GM12878 (cell line): ENCODE data around the gene CCDC12. TPM values are rescaled to one million over a fixed set of nuclear protein-coding genes. Genes with fewer than 3 reads are reported as not detected.

Experiments
- ATAC-seq: fragments of 200-7000 bp; cut with Tn5 transposase; 3 replicates; pipeline ENCODE4 v1.9.1; 2020; ENCODE audit warnings: mild to moderate bottlenecking, moderate library complexity
- BruUV-seq: library from RNA; stranded (reverse); fragments of 400-500 nt; replicated peaks from 2 replicates; lab custom pipeline; 2021; lab: Mats Ljungman, UMichigan
- CTCF ChIA-PET: fragments of 300-600 bp; sonication (Branson Sonifier 250); formaldehyde crosslinking; extraction: SDS; loops from one replicate; lab custom pipeline; 2021; ENCODE audit warnings: inconsistent platforms; lab: Yijun Ruan, JAX
- POLR2A ChIA-PET: fragments of 350-600 bp; formaldehyde crosslinking; extraction: SDS; loops from one replicate; lab custom pipeline; 2021; ENCODE audit warnings: inconsistent platforms; lab: Charles Lee
- RAD21 ChIA-PET: fragments of 300-600 bp; sonication (Branson Sonifier 250); formaldehyde crosslinking; loops from one replicate; lab custom pipeline; 2023; ENCODE audit warnings: antibody characterized with exemption; ENCODE audit not compliant: unreplicated experiment; lab: Charles Lee
- SMC1A ChIA-PET: fragments of 300-600 bp; sonication (Branson Sonifier 250); formaldehyde crosslinking; loops from one replicate; lab custom pipeline; 2023; ENCODE audit not compliant: unreplicated experiment, uncharacterized antibody; lab: Charles Lee
- DNase-seq: peaks from one replicate; pipeline ENCODE4 v3.0.0-alpha.2; 2011; ENCODE audit warnings: low read depth, low spot score
- FAIRE-seq: peaks from 3 replicates; lab custom pipeline; 2011; peaks lifted over from hg19 to GRCh38; lab: Jason Lieb, UNC
- H2AFZ ChIP-seq: 2 replicates; pipeline ENCODE4 v1.6.0; 2011; ENCODE audit warnings: low read depth, low read length, control low read depth; ENCODE audit not compliant: control insufficient read depth
- H3K27ac ChIP-seq: 2 replicates; pipeline ENCODE4 v1.5.1; 2011; ENCODE audit warnings: control low read depth; ENCODE audit not compliant: control insufficient read depth, insufficient read depth
- H3K27me3 ChIP-seq, 2 experiments: replicated peaks in 1 of 2; 2 replicates each; pipeline versions ENCODE4 v1.6.0 to v1.6.1; 2011; ENCODE audit warnings: low read length in 1 of 2; ENCODE audit not compliant: control insufficient read depth in 2 of 2, insufficient read depth in 2 of 2
- H3K36me3 ChIP-seq, 2 experiments: 2 replicates each; pipeline ENCODE4 v1.5.1; 2011; ENCODE audit warnings: low read length in 1 of 2; ENCODE audit not compliant: control insufficient read depth in 2 of 2, insufficient read depth in 2 of 2
- H3K4me1 ChIP-seq: 2 replicates; pipeline ENCODE4 v1.6.1; 2011; ENCODE audit warnings: mild to moderate bottlenecking, low read length, moderate library complexity, mixed read lengths; ENCODE audit not compliant: control insufficient read depth, insufficient read depth
- H3K4me2 ChIP-seq: 2 replicates; pipeline ENCODE4 v1.6.0; 2011; ENCODE audit warnings: control low read depth; ENCODE audit not compliant: control insufficient read depth, insufficient read depth
- H3K4me3 ChIP-seq: fragments of 200-600 bp; sonication (generic); 2 replicates; pipeline ENCODE4 v1.5.1; 2016
- H3K79me2 ChIP-seq: 2 replicates; pipeline ENCODE4 v1.6.0; 2011; ENCODE audit warnings: low read length; ENCODE audit not compliant: control insufficient read depth, insufficient read depth
- H3K9ac ChIP-seq: 2 replicates; pipeline ENCODE4 v1.8.0; 2011; ENCODE audit warnings: low read length, control low read depth, mixed read lengths; ENCODE audit not compliant: control insufficient read depth, insufficient read depth
- H3K9me3 ChIP-seq: replicated peaks from 3 replicates; pipeline ENCODE4 v1.5.1; 2011; ENCODE audit warnings: mild to moderate bottlenecking, low read length; ENCODE audit not compliant: control insufficient read depth, insufficient read depth
- H4K20me1 ChIP-seq: 2 replicates; pipeline ENCODE4 v1.6.0; 2011; ENCODE audit not compliant: control insufficient read depth, insufficient read depth
- BHLHE40 ChIP-seq, 2 experiments: fragments of 450-650 bp in 1 of 2; IDR thresholded peaks; 2 replicates each; pipeline ENCODE4 v1.6.1; 2011 to 2017; ENCODE audit warnings: low read depth in 2 of 2, borderline replicate concordance in 1 of 2, improper control_type of control experiment in 1 of 2, low read length in 1 of 2, mild to moderate bottlenecking in 1 of 2
- HDGF ChIP-seq: fragments of 450-650 bp; IDR thresholded peaks from 2 replicates; pipeline ENCODE4 v1.6.1; 2016; ENCODE audit warnings: antibody characterized with exemption
- NR2C1 ChIP-seq: fragments of 450-650 bp; IDR thresholded peaks from 2 replicates; pipeline ENCODE4 v1.6.1; 2017; ENCODE audit warnings: antibody characterized with exemption, mild to moderate bottlenecking, moderate library complexity
- SIN3A ChIP-seq: IDR thresholded peaks from 2 replicates; pipeline ENCODE4 v1.6.1; 2012; ENCODE audit warnings: low read depth, low read length, improper control_type of control experiment
- WGBS: methylation state at CpG from one replicate; pipeline ENCODE4 v1.1.6; 2016; ENCODE audit warnings: low lambda C conversion rate; ENCODE audit not compliant: insufficient replicate concordance, insufficient coverage; ENCODE audit errors: missing lambda C conversion rate; 5-methylcytosine and 5-hydroxymethylcytosine counted together
- in situ Hi-C: fragments of 300-500 bp; cut with MboI; formaldehyde crosslinking; loops from 9 replicates; pipeline ENCODE4 v1.14.3; 2018; ENCODE audit warnings: mixed read lengths
- intact Hi-C: fragments of 100-400 bp; cut with micrococcal nuclease; formaldehyde crosslinking; loops from one replicate; pipeline ENCODE4 v1.14.2; 2022; ENCODE audit not compliant: unreplicated experiment
- polyA plus RNA-seq, 11 experiments: library from polyadenylated mRNA; depleted of rRNA in 4 of 11; unstranded in 6 of 11; stranded (reverse) in 5 of 11; fragments of >200 nt; fragmentation: Nextera tagmentation in 4 of 11; fragmentation: Illumina TruSeq in 1 of 11; extraction: Ambion mirVana in 4 of 11; extraction: Trizol in 1 of 11; gene quantifications; 1 replicate in 1 of 11; 2 replicates in 10 of 11; pipeline versions ENCODE4 v1.2.1 to v1.2.3, GENCODE V29; 2011 to 2016; ENCODE audit warnings: inconsistent platforms in 2 of 11, missing spikeins in 2 of 11, low read depth in 1 of 11
- total RNA-seq, 4 experiments: library from RNA; depleted of rRNA in 3 of 4; stranded (reverse); fragments of >200 nt in 3 of 4; fragmentation: Illumina TruSeq in 1 of 4; extraction: Trizol in 1 of 4; gene quantifications; 2 replicates each; pipeline versions ENCODE4 v1.2.1 to v1.2.3, GENCODE V29; 2013 to 2021
- TF ChIP-seq, protein P1 (sequence below): IDR thresholded peaks from 2 replicates; pipeline ENCODE4 v1.6.1; 2011; ENCODE audit warnings: mild to moderate bottlenecking, low read depth, low read length, moderate library complexity; ENCODE audit not compliant: insufficient replicate concordance
- TF ChIP-seq, protein P2 (sequence below): IDR thresholded peaks from 2 replicates; pipeline ENCODE4 v1.6.1; 2012; ENCODE audit warnings: low read length, inconsistent platforms
- TF ChIP-seq, protein P3 (sequence below): fragments of 450-650 bp; formaldehyde crosslinking; IDR thresholded peaks from 2 replicates; pipeline ENCODE4 v1.5.0; 2022; ENCODE audit warnings: mild to moderate bottlenecking, missing genetic modification characterization
- TF ChIP-seq, protein P4 (sequence below): fragments of 450-650 bp; IDR thresholded peaks from 2 replicates; pipeline ENCODE4 v1.6.1; 2017; ENCODE audit warnings: mild to moderate bottlenecking

CCDC12 gene
- total and polyA plus RNA-seq, 10 of the 15 experiments (the other 5 are each of a cell fraction or from before 2014, with no cell fraction given), result 9.2 to 91.4 (median 61.3) TPM

DNA sequence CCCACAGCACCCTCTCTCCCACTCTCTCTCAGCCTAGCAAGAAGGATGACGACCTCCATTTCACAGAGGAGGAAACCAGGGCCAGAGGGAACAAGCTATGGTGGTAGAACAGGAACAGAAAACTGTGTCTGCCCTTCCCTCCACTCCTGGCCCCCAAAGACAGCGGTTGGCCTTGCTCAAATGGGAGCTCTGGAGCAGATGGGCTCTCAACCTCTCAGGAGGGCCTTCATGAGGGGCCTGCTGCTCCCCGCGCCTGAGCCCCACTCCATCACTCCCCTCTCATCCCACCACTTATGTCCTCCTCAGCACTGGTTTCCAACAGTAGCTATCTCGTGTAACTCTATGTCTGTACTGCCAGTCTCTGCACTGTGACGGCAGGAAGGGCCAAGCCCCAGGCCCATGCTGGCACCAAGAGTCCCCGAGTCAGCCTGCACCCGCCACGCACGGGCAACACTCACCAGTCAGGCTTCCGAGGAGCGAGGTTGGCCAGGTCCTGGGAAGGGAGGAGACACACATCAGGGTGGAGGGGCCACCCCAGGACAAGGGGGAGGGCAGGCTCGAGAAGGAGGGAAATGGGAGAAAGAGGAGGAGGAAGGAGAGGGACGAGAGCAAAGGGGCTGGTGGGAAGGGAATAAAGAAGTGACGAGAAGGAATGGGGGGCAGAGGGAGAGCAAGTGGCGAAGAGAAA lies 53.5 kb downstream of the CCDC12 start:
- ChIA-PET CTCF (interaction anchor here (0.5 to 2.9 kb wide), 12 partner anchors 11 to 440 kb away, joined by 3 to 15 read pairs (median 4); no protein-coding TSS in a partner anchor), SMC1A (interaction anchor here (0.6 to 17.5 kb wide), 7 partner anchors 30 to 207 kb away, joined by 3 to 298 read pairs (median 5); partner anchors contain the start of genes CCDC12 and NBEAL2), RAD21 (interaction anchor here (0.5 to 2.3 kb wide), 6 partner anchors 10 to 153 kb away, joined by 3 to 8 read pairs (median 3); no protein-coding TSS in a partner anchor), POLR2A (interaction anchor here (0.5 kb wide), 1 partner anchor 53 kb away, joined by 3 read pairs; no protein-coding TSS in a partner anchor)
- BruUV-seq, result no TSS peak
- Histone ChIP-seq H4K20me1 (no peaks in the 10 kb centered on the region), H3K79me2 (peaks cover 21% of the 10 kb centered on the region), H3K9ac (no peak overlapping the region), H2AFZ (no peak overlapping the region), H3K36me3 (peaks cover 50 to 55% of the 10 kb centered on the region in 2 experiments), H3K9me3 (peaks cover 10% of the 10 kb centered on the region; the same call in 2 of the 3 replicates), H3K4me2 (no peak overlapping the region), H3K27me3 (no peaks in the 10 kb centered on the region), H3K4me1 (peaks cover 37% of the 10 kb centered on the region), H3K4me3 (no peak overlapping the region), H3K27ac (no peak overlapping the region)
- no peak for FAIRE-seq
- WGBS, result 95% methylated on average over 16 of the region's 16 CpGs
- intact Hi-C loops, result loop anchor here (1.0 kb wide), 1 partner anchor 75 kb away; no protein-coding TSS in a partner anchor
- ATAC-seq, result no peak
- TF ChIP-seq, protein P1, sequence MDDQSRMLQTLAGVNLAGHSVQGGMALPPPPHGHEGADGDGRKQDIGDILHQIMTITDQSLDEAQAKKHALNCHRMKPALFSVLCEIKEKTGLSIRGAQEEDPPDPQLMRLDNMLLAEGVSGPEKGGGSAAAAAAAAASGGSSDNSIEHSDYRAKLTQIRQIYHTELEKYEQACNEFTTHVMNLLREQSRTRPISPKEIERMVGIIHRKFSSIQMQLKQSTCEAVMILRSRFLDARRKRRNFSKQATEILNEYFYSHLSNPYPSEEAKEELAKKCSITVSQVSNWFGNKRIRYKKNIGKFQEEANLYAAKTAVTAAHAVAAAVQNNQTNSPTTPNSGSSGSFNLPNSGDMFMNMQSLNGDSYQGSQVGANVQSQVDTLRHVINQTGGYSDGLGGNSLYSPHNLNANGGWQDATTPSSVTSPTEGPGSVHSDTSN, result no peak
- TF ChIP-seq, protein P2, sequence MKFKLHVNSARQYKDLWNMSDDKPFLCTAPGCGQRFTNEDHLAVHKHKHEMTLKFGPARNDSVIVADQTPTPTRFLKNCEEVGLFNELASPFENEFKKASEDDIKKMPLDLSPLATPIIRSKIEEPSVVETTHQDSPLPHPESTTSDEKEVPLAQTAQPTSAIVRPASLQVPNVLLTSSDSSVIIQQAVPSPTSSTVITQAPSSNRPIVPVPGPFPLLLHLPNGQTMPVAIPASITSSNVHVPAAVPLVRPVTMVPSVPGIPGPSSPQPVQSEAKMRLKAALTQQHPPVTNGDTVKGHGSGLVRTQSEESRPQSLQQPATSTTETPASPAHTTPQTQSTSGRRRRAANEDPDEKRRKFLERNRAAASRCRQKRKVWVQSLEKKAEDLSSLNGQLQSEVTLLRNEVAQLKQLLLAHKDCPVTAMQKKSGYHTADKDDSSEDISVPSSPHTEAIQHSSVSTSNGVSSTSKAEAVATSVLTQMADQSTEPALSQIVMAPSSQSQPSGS, result no peak
- TF ChIP-seq, protein P3, sequence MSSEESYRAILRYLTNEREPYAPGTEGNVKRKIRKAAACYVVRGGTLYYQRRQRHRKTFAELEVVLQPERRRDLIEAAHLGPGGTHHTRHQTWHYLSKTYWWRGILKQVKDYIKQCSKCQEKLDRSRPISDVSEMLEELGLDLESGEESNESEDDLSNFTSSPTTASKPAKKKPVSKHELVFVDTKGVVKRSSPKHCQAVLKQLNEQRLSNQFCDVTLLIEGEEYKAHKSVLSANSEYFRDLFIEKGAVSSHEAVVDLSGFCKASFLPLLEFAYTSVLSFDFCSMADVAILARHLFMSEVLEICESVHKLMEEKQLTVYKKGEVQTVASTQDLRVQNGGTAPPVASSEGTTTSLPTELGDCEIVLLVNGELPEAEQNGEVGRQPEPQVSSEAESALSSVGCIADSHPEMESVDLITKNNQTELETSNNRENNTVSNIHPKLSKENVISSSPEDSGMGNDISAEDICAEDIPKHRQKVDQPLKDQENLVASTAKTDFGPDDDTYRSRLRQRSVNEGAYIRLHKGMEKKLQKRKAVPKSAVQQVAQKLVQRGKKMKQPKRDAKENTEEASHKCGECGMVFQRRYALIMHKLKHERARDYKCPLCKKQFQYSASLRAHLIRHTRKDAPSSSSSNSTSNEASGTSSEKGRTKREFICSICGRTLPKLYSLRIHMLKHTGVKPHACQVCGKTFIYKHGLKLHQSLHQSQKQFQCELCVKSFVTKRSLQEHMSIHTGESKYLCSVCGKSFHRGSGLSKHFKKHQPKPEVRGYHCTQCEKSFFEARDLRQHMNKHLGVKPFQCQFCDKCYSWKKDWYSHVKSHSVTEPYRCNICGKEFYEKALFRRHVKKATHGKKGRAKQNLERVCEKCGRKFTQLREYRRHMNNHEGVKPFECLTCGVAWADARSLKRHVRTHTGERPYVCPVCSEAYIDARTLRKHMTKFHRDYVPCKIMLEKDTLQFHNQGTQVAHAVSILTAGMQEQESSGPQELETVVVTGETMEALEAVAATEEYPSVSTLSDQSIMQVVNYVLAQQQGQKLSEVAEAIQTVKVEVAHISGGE (CRISPR knock-in tag), result no peak
- TF ChIP-seq, protein P4, sequence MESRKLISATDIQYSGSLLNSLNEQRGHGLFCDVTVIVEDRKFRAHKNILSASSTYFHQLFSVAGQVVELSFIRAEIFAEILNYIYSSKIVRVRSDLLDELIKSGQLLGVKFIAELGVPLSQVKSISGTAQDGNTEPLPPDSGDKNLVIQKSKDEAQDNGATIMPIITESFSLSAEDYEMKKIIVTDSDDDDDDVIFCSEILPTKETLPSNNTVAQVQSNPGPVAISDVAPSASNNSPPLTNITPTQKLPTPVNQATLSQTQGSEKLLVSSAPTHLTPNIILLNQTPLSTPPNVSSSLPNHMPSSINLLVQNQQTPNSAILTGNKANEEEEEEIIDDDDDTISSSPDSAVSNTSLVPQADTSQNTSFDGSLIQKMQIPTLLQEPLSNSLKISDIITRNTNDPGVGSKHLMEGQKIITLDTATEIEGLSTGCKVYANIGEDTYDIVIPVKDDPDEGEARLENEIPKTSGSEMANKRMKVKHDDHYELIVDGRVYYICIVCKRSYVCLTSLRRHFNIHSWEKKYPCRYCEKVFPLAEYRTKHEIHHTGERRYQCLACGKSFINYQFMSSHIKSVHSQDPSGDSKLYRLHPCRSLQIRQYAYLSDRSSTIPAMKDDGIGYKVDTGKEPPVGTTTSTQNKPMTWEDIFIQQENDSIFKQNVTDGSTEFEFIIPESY, result no peak
- TF ChIP-seq HDGF (peak; percentile 75; the same call in 1 of the 2 replicates), SIN3A (no peak), BHLHE40 (IDR thresholded peaks at IDR 0.05; ENCODE audit: borderline replicate concordance in 1 of 2, low read depth in 2 of 2, low read length in 1 of 2) (no peak), NR2C1 (no peak)
- in situ Hi-C loops, result no loop called here
- no peak for DNase-seq
